AG04450 (cell line): Measurements from ENCODE around the gene FAM240B. TPM values are rescaled to one million over a fixed set of nuclear protein-coding genes. Genes with fewer than 3 reads are reported as not detected.

Experiments used
- CTCF ChIA-PET: fragments of 300-600, 350-600 bp; formaldehyde crosslinking; extraction: SDS; loops from one replicate; lab custom pipeline; 2022; ENCODE audit warnings: antibody characterized with exemption, inconsistent platforms; lab: Charles Lee
- POLR2A ChIA-PET: fragments of 350-600 bp; formaldehyde crosslinking; extraction: SDS; loops from one replicate; lab custom pipeline; 2021; ENCODE audit warnings: antibody characterized with exemption, inconsistent platforms; lab: Yijun Ruan, JAX
- DNase-seq: peaks from one replicate; pipeline ENCODE4 v3.0.0-alpha.2; 2011; ENCODE audit warnings: low read depth, low spot score
- H3K27ac ChIP-seq: one replicate; pipeline ENCODE4 v1.5.1; 2012; ENCODE audit warnings: low read depth, low read length, control low read depth
- H3K27me3 ChIP-seq: one replicate; pipeline ENCODE4 v1.6.0; 2012; ENCODE audit warnings: low read length; ENCODE audit not compliant: control insufficient read depth, insufficient read depth
- H3K4me3 ChIP-seq: 2 replicates; pipeline ENCODE4 v1.5.1; 2011; ENCODE audit warnings: mild to moderate bottlenecking, low read depth, low read length, control low read depth
- H3K9me3 ChIP-seq: 2 replicates; pipeline ENCODE4 v1.5.1; 2012; ENCODE audit warnings: low read length; ENCODE audit not compliant: control insufficient read depth, insufficient read depth
- CTCF ChIP-seq: IDR thresholded peaks from 2 replicates; pipeline ENCODE4 v1.5.1; 2011; ENCODE audit warnings: low read depth, low read length, control low read depth, inconsistent platforms
- polyA plus RNA-seq: library from polyadenylated mRNA; depleted of rRNA; stranded (reverse); fragments of >200 nt; gene quantifications from 2 replicates; pipeline ENCODE4 v1.2.3, GENCODE V29; 2011

The FAM240B gene
- polyA plus RNA-seq, 1 experiment, result not detected

GRCh38 chr9:38707885-38708637 is 11.9 kb downstream of the FAM240B start:
- no peak for DNase-seq
- H3K4me3 ChIP-seq, result no peak overlapping the region
- peaks cover 17% of the 10 kb centered on the region for H3K27me3 ChIP-seq
- H3K9me3 ChIP-seq, result no peaks in the 10 kb centered on the region
- TF ChIP-seq CTCF, result no peak; the same call in 1 of the 2 replicates
- POLR2A ChIA-PET, result no interaction called here
- CTCF ChIA-PET, result interaction anchor here (1.0 kb wide), 1 partner anchor 441 kb away, joined by 3 read pairs; no protein-coding TSS in a partner anchor
- H3K27ac ChIP-seq, result no peak overlapping the region

GRCh38 chr9:38706493-38706892 is 13.4 kb downstream of the FAM240B start:
- ChIA-PET POLR2A (no interaction called here), CTCF (no interaction called here)
- Histone ChIP-seq H3K27ac (no peak overlapping the region), H3K9me3 (no peaks in the 10 kb centered on the region), H3K27me3 (peaks cover 21% of the 10 kb centered on the region), H3K4me3 (no peak overlapping the region)
- no peak for DNase-seq
- no peak for TF ChIP-seq CTCF

- Histone ChIP-seq H3K4me3 (no peak overlapping the region), H3K27ac (no peak overlapping the region), H3K9me3 (no peaks in the 10 kb centered on the region), H3K27me3 (peaks cover 16% of the 10 kb centered on the region)
- no peak for TF ChIP-seq CTCF
- DNase-seq, result no peak
- POLR2A ChIA-PET, result no interaction called here
- CTCF ChIA-PET, result no interaction called here
These were observed 14.0 kb downstream of the FAM240B start for GRCh38 chr9:38705917-38706316.

- TF ChIP-seq CTCF, result no peak
These were observed 19.2 kb downstream of the FAM240B start for GRCh38 chr9:38700695-38701094.

GRCh38 chr9:38699337-38699736 is 20.6 kb downstream of the FAM240B start:
- no peak overlapping the region for H3K4me3 ChIP-seq
- CTCF ChIA-PET, result interaction anchor here (0.6 kb wide), 1 partner anchor 14 kb away, joined by 7 read pairs; no protein-coding TSS in a partner anchor
- no peak overlapping the region for H3K27ac ChIP-seq
- POLR2A ChIA-PET, result no interaction called here
- no peaks in the 10 kb centered on the region for H3K9me3 ChIP-seq
- peaks cover 6% of the 10 kb centered on the region for H3K27me3 ChIP-seq
- DNase-seq, result no peak
- no peak for TF ChIP-seq CTCF

More at GRCh38 chr9:38700695-38701094, 19.2 kb downstream of the FAM240B start:
- peaks cover 8% of the 10 kb centered on the region for H3K27me3 ChIP-seq
- no peaks in the 10 kb centered on the region for H3K9me3 ChIP-seq
- no peak for DNase-seq
- no peak overlapping the region for H3K4me3 ChIP-seq
- H3K27ac ChIP-seq, result no peak overlapping the region
- CTCF ChIA-PET, result no interaction called here
- POLR2A ChIA-PET, result no interaction called here
